Endothelial cell of umbilical vein (primary cell): ENCODE measurements around the gene KY. TPM values are rescaled to one million over a fixed set of nuclear protein-coding genes. Genes with fewer than 3 reads are reported as not detected.

Experiments used
- BruUV-seq: library from RNA; stranded (reverse); fragments of 400-500 nt; replicated peaks from 2 replicates; lab custom pipeline; 2021; lab: Mats Ljungman, UMichigan
- CTCF ChIA-PET: fragments of 300-600, 350-600 bp; sonication (Branson Sonifier 250); formaldehyde crosslinking; loops from one replicate; lab custom pipeline; 2021; ENCODE audit warnings: antibody characterized with exemption, inconsistent platforms; lab: Charles Lee
- POLR2A ChIA-PET: fragments of 300-600, 350-600 bp; sonication (Branson Sonifier 250); formaldehyde crosslinking; loops from one replicate; lab custom pipeline; 2021; ENCODE audit warnings: antibody characterized with exemption, inconsistent platforms; lab: Charles Lee
- DNase-seq: peaks from one replicate; pipeline ENCODE4 v3.0.0-alpha.2; 2011; ENCODE audit warnings: low read depth, low spot score
- FAIRE-seq: peaks from 2 replicates; lab custom pipeline; 2011; peaks lifted over from hg19 to GRCh38; lab: Jason Lieb, UNC
- H2AFZ ChIP-seq: 2 replicates; pipeline ENCODE4 v1.6.0; 2012; ENCODE audit warnings: low read depth, low read length, control low read depth, inconsistent platforms
- H3K27ac ChIP-seq: 2 replicates; pipeline ENCODE4 v1.5.1; 2011; ENCODE audit warnings: low read depth, mild to moderate bottlenecking, control low read depth, low read length, moderate library complexity; ENCODE audit not compliant: insufficient read depth
- H3K27me3 ChIP-seq, 2 experiments: 2 replicates each; pipeline versions ENCODE4 v1.6.0 to v1.6.1; 2011; ENCODE audit warnings: low read length in 2 of 2, mixed read lengths in 1 of 2; ENCODE audit not compliant: control insufficient read depth in 2 of 2, insufficient read depth in 2 of 2
- H3K36me3 ChIP-seq, 2 experiments: 2 replicates in 1 of 2; 3 replicates in 1 of 2; pipeline ENCODE4 v1.5.1; 2011; ENCODE audit warnings: low read length in 2 of 2, mild to moderate bottlenecking in 1 of 2, moderate library complexity in 1 of 2; ENCODE audit not compliant: control insufficient read depth in 2 of 2, insufficient read depth in 2 of 2; ENCODE audit errors: extremely low read depth in 1 of 2
- H3K4me1 ChIP-seq: 3 replicates; pipeline ENCODE4 v1.5.1; 2011; ENCODE audit warnings: mild to moderate bottlenecking, low read length; ENCODE audit not compliant: control insufficient read depth, insufficient read depth; ENCODE audit errors: extremely low read depth
- H3K4me2 ChIP-seq: 2 replicates; pipeline ENCODE4 v1.6.1; 2011; ENCODE audit warnings: low read length, control low read depth, mixed read lengths; ENCODE audit not compliant: insufficient read depth
- H3K4me3 ChIP-seq, 3 experiments: fragments of 200-600 bp in 1 of 3; sonication (generic), shearing (Covaris generic) in 1 of 3; replicated peaks in 1 of 3; 2 replicates each; pipeline ENCODE4 v1.5.1; 2011 to 2016; ENCODE audit warnings: control low read depth in 3 of 3, low read length in 3 of 3, mild to moderate bottlenecking in 2 of 3, inconsistent platforms in 1 of 3, low read depth in 1 of 3, moderate library complexity in 1 of 3; ENCODE audit not compliant: insufficient read depth in 1 of 3
- H3K79me2 ChIP-seq: 2 replicates; pipeline ENCODE4 v1.6.0; 2012; ENCODE audit warnings: low read length, inconsistent platforms; ENCODE audit not compliant: control insufficient read depth, insufficient read depth
- H3K9ac ChIP-seq: replicated peaks from 2 replicates; pipeline ENCODE3; 2011; ENCODE audit warnings: low read length, control low read depth; ENCODE audit not compliant: insufficient read depth; ENCODE audit errors: extremely low read depth
- H3K9me1 ChIP-seq: replicated peaks from 3 replicates; pipeline ENCODE4 v1.6.0; 2011; ENCODE audit warnings: mild to moderate bottlenecking, low read length; ENCODE audit not compliant: control insufficient read depth, insufficient read depth; ENCODE audit errors: extremely low read depth
- H3K9me3 ChIP-seq: replicated peaks from 2 replicates; pipeline ENCODE4 v1.5.1; 2012; ENCODE audit warnings: low read length, inconsistent platforms; ENCODE audit not compliant: control insufficient read depth, insufficient read depth
- H4K20me1 ChIP-seq: replicated peaks from 2 replicates; pipeline ENCODE3; 2011; ENCODE audit warnings: mild to moderate bottlenecking, low read length; ENCODE audit not compliant: control insufficient read depth, insufficient read depth; ENCODE audit errors: extremely low read depth
- CTCF ChIP-seq, 2 donors: IDR thresholded peaks; 1 replicate in 1 of 2; 2 replicates in 1 of 2; pipeline ENCODE4 v1.5.1; 2011; ENCODE audit warnings: low read length in 2 of 2, mild to moderate bottlenecking in 2 of 2, moderate library complexity in 2 of 2, control low read depth in 1 of 2, inconsistent platforms in 1 of 2, low read depth in 1 of 2; ENCODE audit not compliant: insufficient read depth in 1 of 2; ENCODE audit errors: extremely low read depth in 1 of 2
- EZH2 ChIP-seq: IDR thresholded peaks from 2 replicates; pipeline ENCODE4 v1.6.1; 2012; ENCODE audit warnings: borderline replicate concordance, low read depth, mild to moderate bottlenecking, moderate library complexity, low read length, inconsistent platforms; ENCODE audit not compliant: severe bottlenecking
- FOS ChIP-seq: IDR thresholded peaks from 2 replicates; pipeline ENCODE4 v1.6.1; 2011; ENCODE audit warnings: mild to moderate bottlenecking, low read length, moderate library complexity, borderline replicate concordance; ENCODE audit not compliant: insufficient read depth
- GATA2 ChIP-seq: IDR thresholded peaks from 2 replicates; pipeline ENCODE4 v1.7.0; 2011; ENCODE audit warnings: low read depth, mild to moderate bottlenecking, moderate library complexity, mixed read lengths, low read length; ENCODE audit not compliant: insufficient read length, insufficient read depth
- JUN ChIP-seq: IDR thresholded peaks from 2 replicates; pipeline ENCODE4 v1.6.1; 2011; ENCODE audit warnings: borderline replicate concordance, low read depth; ENCODE audit not compliant: insufficient read length, insufficient read depth
- MAX ChIP-seq: IDR thresholded peaks from 2 replicates; pipeline ENCODE4 v1.6.1; 2011; ENCODE audit not compliant: insufficient read depth, insufficient read length
- MYC ChIP-seq: IDR thresholded peaks from one replicate; pipeline ENCODE4 v1.6.1; 2011; ENCODE audit warnings: mild to moderate bottlenecking, low read depth, low read length
- POLR2A ChIP-seq: IDR thresholded peaks from 2 replicates; pipeline ENCODE4 v1.6.1; 2012; ENCODE audit warnings: low read depth, mild to moderate bottlenecking, control low read depth, low read length
- POLR2AphosphoS5 ChIP-seq: IDR thresholded peaks from 2 replicates; pipeline ENCODE4 v1.6.1; 2012; ENCODE audit warnings: low read depth, mild to moderate bottlenecking, control low read depth, low read length, moderate library complexity; ENCODE audit not compliant: insufficient read depth
- dilution Hi-C: fragments of 300-500 bp; cut with MboI; formaldehyde crosslinking; loops from one replicate; pipeline ENCODE4 v1.15.0; 2019; ENCODE audit warnings: low sequenced_read_pairs; ENCODE audit not compliant: extremely low pct_ligation_motif_present
- intact Hi-C: fragments of 100-400 bp; cut with micrococcal nuclease; formaldehyde crosslinking; loops from one replicate; pipeline ENCODE4 v1.10.0; 2022
- polyA plus RNA-seq, 4 experiments: library from polyadenylated mRNA; depleted of rRNA in 3 of 4; stranded (reverse) in 3 of 4; unstranded in 1 of 4; fragments of >200 nt; gene quantifications; 2 replicates each; pipeline versions ENCODE4 v1.2.1 to v1.2.3, GENCODE V29; 2011 to 2012; ENCODE audit warnings: missing spikeins in 1 of 4
- total RNA-seq: library from RNA; stranded (reverse); gene quantifications from 2 replicates; pipeline ENCODE4 v1.2.3, GENCODE V29; 2021

The KY gene
- total and polyA plus RNA-seq, 2 donors (not counting 3 experiments of a cell fraction or from before 2014, with no cell fraction given): not detected

- no peak for FAIRE-seq
Observed at GRCh38 chr3:134611516-134611915, 39.3 kb downstream of the KY start.

More at GRCh38 chr3:134611516-134611915, 39.3 kb downstream of the KY start:
- Histone ChIP-seq H3K9ac (no peak overlapping the region), H3K9me3 (no peaks in the 10 kb centered on the region), H3K36me3 (no peaks in the 10 kb centered on the region), H3K27me3 (no peaks in the 10 kb centered on the region), H3K4me1 (no peaks in the 10 kb centered on the region), H3K9me1 (no peaks in the 10 kb centered on the region), H3K4me3 (no peak overlapping the region), H3K4me2 (no peak overlapping the region), H3K27ac (no peak overlapping the region), H2AFZ (no peak overlapping the region), H4K20me1 (no peaks in the 10 kb centered on the region), H3K79me2 (no peaks in the 10 kb centered on the region)
- ChIA-PET POLR2A (no interaction called here), CTCF (interaction anchor here (6.6 kb wide), 1 partner anchor 9 kb away, joined by 42 read pairs; no protein-coding TSS in a partner anchor)
- intact Hi-C loops: no loop called here
- no peak for DNase-seq
- dilution Hi-C loops: no loop called here
- TF ChIP-seq GATA2 (no peak), POLR2AphosphoS5 (no peak), FOS (no peak), POLR2A (no peak), MYC (no peak), EZH2 (no peak), MAX (no peak), CTCF (IDR thresholded peaks at IDR 0.05; ENCODE audit: extremely low read depth in 1 of 2, insufficient read depth in 1 of 2, low read depth in 1 of 2, low read length in 2 of 2) (no peak), JUN (no peak)
- BruUV-seq: no TSS peak
